ENCODE measurements around the gene SF3B2. TPM values are rescaled to one million over a fixed set of nuclear protein-coding genes. Genes with fewer than 3 reads are reported as not detected.

SF3B2 gene
- total RNA-seq, 1 experiment from 2014 or later = 300 TPM

- no peak overlapping the region for H3K4me2 ChIP-seq (ENCODE audit: low read length)
- ChIA-PET CTCF (no interaction called here), POLR2A (interaction anchor here (0.6 kb wide), 1 partner anchor 48 kb away, joined by 4 read pairs; no protein-coding TSS in a partner anchor), RAD21 (ENCODE audit: low non-redundant PET in 1 of 2, low total read pairs in 2 of 2, uncharacterized antibody in 2 of 2, unreplicated experiment in 2 of 2) (no interaction called here)
- no peak overlapping the region for H3K27ac ChIP-seq (ENCODE audit: low read depth, low read length)
- no TSS peak for BruUV-seq (replicated peaks)
- H3K9me3 ChIP-seq (ENCODE audit: control insufficient read depth in 1 of 2, insufficient read depth in 1 of 2, low read depth in 1 of 2, low read length in 2 of 2) = no peaks in the 10 kb centered on the region
- peaks cover 28 to 38% of the 10 kb centered on the region in 2 experiments for H3K4me1 ChIP-seq (ENCODE audit: control insufficient read depth in 1 of 2, insufficient read depth in 2 of 2, low read length in 2 of 2)
- no peaks in the 10 kb centered on the region for H3K36me3 ChIP-seq (ENCODE audit: control insufficient read depth in 1 of 2, insufficient read depth in 2 of 2, low read length in 2 of 2)
- H3K4me3 ChIP-seq (replicated peaks in 1 of 2; ENCODE audit: low read depth in 1 of 2, low read length in 2 of 2) = no peak overlapping the region
- DNase-seq (ENCODE audit: low read depth, low spot score) (no peak), ATAC-seq (no peak)
- H4K20me1 ChIP-seq (ENCODE audit: insufficient read depth) = no peaks in the 10 kb centered on the region
- intact Hi-C loops (cut with micrococcal nuclease) = no loop called here
- H3K9ac ChIP-seq (ENCODE audit: low read length) = no peak overlapping the region
- H2AFZ ChIP-seq (ENCODE audit: low read depth, low read length, poor library complexity, severe bottlenecking) = no peak overlapping the region
- H3K27me3 ChIP-seq (ENCODE audit: insufficient read depth, low read length) = no peaks in the 10 kb centered on the region
- no peaks in the 10 kb centered on the region for H3K9me2 ChIP-seq (ENCODE audit: insufficient read depth)
- H3K79me2 ChIP-seq (ENCODE audit: insufficient read depth, low read length) = peaks cover 42% of the 10 kb centered on the region
- TF ChIP-seq TCF7L2 (IDR thresholded peaks at IDR 0.05; ENCODE audit: borderline replicate concordance, extremely low read depth, insufficient read depth, insufficient read length) (no peak), ZFX (IDR thresholded peaks at IDR 0.05) (no peak), ZBTB33 (IDR thresholded peaks at IDR 0.05; ENCODE audit: extremely low read depth, insufficient replicate concordance, low read length) (no peak), CBX3 (IDR thresholded peaks at IDR 0.05; ENCODE audit: low read depth) (no peak), ELF1 (IDR thresholded peaks at IDR 0.05; ENCODE audit: borderline replicate concordance, low read depth) (no peak)
Measured at GRCh38 chr11:66084821-66085475, 32.8 kb downstream of the SF3B2 start.
